ENCODE data around the gene SERPINA1. TPM values are rescaled to one million over a fixed set of nuclear protein-coding genes. Genes with fewer than 3 reads are reported as not detected.

SERPINA1 gene
- total RNA-seq, 1 experiment from 2014 or later, result 5.1 TPM

GRCh38 chr14:94343238-94344005, 45.0 kb downstream of the SERPINA1 start (continued):
- TF ChIP-seq, protein P1, sequence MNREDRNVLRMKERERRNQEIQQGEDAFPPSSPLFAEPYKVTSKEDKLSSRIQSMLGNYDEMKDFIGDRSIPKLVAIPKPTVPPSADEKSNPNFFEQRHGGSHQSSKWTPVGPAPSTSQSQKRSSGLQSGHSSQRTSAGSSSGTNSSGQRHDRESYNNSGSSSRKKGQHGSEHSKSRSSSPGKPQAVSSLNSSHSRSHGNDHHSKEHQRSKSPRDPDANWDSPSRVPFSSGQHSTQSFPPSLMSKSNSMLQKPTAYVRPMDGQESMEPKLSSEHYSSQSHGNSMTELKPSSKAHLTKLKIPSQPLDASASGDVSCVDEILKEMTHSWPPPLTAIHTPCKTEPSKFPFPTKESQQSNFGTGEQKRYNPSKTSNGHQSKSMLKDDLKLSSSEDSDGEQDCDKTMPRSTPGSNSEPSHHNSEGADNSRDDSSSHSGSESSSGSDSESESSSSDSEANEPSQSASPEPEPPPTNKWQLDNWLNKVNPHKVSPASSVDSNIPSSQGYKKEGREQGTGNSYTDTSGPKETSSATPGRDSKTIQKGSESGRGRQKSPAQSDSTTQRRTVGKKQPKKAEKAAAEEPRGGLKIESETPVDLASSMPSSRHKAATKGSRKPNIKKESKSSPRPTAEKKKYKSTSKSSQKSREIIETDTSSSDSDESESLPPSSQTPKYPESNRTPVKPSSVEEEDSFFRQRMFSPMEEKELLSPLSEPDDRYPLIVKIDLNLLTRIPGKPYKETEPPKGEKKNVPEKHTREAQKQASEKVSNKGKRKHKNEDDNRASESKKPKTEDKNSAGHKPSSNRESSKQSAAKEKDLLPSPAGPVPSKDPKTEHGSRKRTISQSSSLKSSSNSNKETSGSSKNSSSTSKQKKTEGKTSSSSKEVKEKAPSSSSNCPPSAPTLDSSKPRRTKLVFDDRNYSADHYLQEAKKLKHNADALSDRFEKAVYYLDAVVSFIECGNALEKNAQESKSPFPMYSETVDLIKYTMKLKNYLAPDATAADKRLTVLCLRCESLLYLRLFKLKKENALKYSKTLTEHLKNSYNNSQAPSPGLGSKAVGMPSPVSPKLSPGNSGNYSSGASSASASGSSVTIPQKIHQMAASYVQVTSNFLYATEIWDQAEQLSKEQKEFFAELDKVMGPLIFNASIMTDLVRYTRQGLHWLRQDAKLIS (CRISPR knock-in tag; IDR thresholded peaks at IDR 0.05; ENCODE audit: borderline replicate concordance), result no peak
- TF ChIP-seq, protein P2, sequence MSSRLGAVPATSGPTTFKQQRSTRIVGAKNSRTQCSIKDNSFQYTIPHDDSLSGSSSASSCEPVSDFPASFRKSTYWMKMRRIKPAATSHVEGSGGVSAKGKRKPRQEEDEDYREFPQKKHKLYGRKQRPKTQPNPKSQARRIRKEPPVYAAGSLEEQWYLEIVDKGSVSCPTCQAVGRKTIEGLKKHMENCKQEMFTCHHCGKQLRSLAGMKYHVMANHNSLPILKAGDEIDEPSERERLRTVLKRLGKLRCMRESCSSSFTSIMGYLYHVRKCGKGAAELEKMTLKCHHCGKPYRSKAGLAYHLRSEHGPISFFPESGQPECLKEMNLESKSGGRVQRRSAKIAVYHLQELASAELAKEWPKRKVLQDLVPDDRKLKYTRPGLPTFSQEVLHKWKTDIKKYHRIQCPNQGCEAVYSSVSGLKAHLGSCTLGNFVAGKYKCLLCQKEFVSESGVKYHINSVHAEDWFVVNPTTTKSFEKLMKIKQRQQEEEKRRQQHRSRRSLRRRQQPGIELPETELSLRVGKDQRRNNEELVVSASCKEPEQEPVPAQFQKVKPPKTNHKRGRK (CRISPR knock-in tag; IDR thresholded peaks at IDR 0.05; ENCODE audit: borderline replicate concordance), result no peak
- no peak for TF ChIP-seq SMAD4 (CRISPR knock-in tag; IDR thresholded peaks at IDR 0.05)
- TF ChIP-seq, protein P3, sequence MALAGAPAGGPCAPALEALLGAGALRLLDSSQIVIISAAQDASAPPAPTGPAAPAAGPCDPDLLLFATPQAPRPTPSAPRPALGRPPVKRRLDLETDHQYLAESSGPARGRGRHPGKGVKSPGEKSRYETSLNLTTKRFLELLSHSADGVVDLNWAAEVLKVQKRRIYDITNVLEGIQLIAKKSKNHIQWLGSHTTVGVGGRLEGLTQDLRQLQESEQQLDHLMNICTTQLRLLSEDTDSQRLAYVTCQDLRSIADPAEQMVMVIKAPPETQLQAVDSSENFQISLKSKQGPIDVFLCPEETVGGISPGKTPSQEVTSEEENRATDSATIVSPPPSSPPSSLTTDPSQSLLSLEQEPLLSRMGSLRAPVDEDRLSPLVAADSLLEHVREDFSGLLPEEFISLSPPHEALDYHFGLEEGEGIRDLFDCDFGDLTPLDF (CRISPR knock-in tag; IDR thresholded peaks at IDR 0.05), result no peak
- no peak for TF ChIP-seq SOX15 (CRISPR knock-in tag; IDR thresholded peaks at IDR 0.05)
- TF ChIP-seq ATF3 (CRISPR knock-in tag; conservative IDR thresholded peaks at IDR 0.05), result no peak
- TF ChIP-seq NR3C1 (CRISPR knock-in tag; conservative IDR thresholded peaks at IDR 0.05; ENCODE audit: low read depth), result no peak

- Mint-ChIP-seq H3K36me3 (no peaks in the 10 kb centered on the region), H3K27me3 (ENCODE audit: low read depth) (0 out of 2 replicates have a peak, but pooled peaks cover 5% of the 10 kb centered on the region), H3K4me1 (no peaks in the 10 kb centered on the region), H3K4me3 (no peak overlapping the region), H3K27ac (no peak overlapping the region), H3K9me3 (peaks cover 11% of the 10 kb centered on the region)
- CTCF ChIA-PET, result interaction anchor here (0.8 to 1.1 kb wide), 2 partner anchors 29 to 144 kb away, joined by 3 read pairs; no protein-coding TSS in a partner anchor
- POLR2A ChIA-PET, result no interaction called here
- no peak for DNase-seq (ENCODE audit: low spot score)
- ATAC-seq, result no peak
- TF ChIP-seq, protein P4, sequence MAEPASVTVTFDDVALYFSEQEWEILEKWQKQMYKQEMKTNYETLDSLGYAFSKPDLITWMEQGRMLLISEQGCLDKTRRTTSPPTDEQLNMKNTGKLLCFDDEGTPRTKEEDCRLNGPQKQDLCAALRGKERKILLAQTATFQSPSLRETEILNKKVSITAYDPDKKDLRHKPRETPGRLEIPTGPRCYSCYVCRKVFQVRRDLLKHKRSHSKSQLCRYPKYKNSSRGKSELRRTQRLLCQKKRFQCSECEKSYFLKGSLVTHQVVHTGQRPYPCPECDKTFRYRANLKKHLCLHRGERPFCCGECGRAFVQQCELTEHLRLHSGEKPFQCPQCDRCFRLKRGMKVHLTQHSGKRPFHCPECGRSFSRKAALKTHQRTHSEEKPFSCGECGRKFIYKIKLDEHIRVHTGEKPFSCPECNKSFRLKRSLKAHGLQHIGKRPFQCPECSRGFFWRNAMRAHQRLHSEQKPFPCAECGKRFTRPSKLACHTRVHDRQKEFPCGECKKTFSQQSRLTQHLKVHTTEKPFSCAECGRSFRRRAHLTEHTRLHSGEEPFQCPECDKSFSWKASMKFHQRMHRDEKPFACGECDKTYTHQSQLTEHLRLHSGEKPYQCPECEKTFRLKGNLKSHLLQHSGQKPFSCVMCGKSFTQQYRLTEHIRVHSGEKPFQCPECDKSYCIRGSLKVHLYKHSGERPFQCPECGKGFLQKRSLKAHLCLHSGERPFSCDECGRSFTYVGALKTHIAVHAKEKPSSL (CRISPR knock-in tag; conservative IDR thresholded peaks at IDR 0.05), result no peak
- TF ChIP-seq, protein P5, sequence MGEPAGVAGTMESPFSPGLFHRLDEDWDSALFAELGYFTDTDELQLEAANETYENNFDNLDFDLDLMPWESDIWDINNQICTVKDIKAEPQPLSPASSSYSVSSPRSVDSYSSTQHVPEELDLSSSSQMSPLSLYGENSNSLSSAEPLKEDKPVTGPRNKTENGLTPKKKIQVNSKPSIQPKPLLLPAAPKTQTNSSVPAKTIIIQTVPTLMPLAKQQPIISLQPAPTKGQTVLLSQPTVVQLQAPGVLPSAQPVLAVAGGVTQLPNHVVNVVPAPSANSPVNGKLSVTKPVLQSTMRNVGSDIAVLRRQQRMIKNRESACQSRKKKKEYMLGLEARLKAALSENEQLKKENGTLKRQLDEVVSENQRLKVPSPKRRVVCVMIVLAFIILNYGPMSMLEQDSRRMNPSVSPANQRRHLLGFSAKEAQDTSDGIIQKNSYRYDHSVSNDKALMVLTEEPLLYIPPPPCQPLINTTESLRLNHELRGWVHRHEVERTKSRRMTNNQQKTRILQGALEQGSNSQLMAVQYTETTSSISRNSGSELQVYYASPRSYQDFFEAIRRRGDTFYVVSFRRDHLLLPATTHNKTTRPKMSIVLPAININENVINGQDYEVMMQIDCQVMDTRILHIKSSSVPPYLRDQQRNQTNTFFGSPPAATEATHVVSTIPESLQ (CRISPR knock-in tag; IDR thresholded peaks at IDR 0.05), result no peak
- TF ChIP-seq ELF4 (CRISPR knock-in tag; IDR thresholded peaks at IDR 0.05; ENCODE audit: low read depth) (no peak), GTF2I (CRISPR knock-in tag; conservative IDR thresholded peaks at IDR 0.05) (no peak), NR1H2 (CRISPR knock-in tag; IDR thresholded peaks at IDR 0.05) (no peak), CDX4 (CRISPR knock-in tag; IDR thresholded peaks at IDR 0.05; ENCODE audit: borderline replicate concordance) (no peak), ATF3 (CRISPR knock-in tag; conservative IDR thresholded peaks at IDR 0.05) (no peak)
- TF ChIP-seq, protein P6, sequence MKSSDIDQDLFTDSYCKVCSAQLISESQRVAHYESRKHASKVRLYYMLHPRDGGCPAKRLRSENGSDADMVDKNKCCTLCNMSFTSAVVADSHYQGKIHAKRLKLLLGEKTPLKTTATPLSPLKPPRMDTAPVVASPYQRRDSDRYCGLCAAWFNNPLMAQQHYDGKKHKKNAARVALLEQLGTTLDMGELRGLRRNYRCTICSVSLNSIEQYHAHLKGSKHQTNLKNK (CRISPR knock-in tag; IDR thresholded peaks at IDR 0.05), result no peak
Measured at GRCh38 chr14:94342334-94342934, 46.0 kb downstream of the SERPINA1 start.
